NT2/D1 (cell line): Measurements from ENCODE around the gene AURKAIP1.

ENCODE experiments used
- YY1 ChIP-seq: IDR thresholded peaks from 2 replicates; pipeline ENCODE4 v1.6.1; 2011; ENCODE audit not compliant: insufficient read length, insufficient read depth
- ZNF274 ChIP-seq: IDR thresholded peaks from 2 replicates; pipeline ENCODE4 v1.6.1; 2011; ENCODE audit warnings: mild to moderate bottlenecking, low read depth, low read length

- TF ChIP-seq ZNF274: no peak
- TF ChIP-seq YY1: no peak
Observed at GRCh38 chr1:1330366-1331067, 44.5 kb downstream of the AURKAIP1 start.
